ENCODE results near the gene BAZ2B.

DNA sequence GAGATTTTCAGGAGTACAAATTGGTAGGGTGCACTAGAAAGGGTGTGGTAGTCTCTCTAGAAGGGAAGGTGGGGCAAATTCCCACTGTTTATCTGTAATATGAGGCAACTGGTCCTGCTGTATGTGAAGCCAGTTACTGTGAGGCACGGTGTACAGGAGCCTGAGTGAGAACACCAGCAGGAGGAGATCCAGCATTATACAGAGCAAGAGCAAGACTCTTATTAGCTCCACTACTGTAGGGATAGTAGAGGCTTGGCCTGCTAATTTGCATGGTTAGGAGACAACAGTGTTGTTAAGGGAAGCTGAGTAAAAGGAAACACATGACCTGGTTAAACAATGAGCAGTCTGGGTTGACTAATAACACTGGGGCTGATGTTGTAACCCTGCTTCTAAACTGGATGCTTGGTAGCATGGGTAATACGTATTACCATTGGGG is 253.5 kb downstream of the BAZ2B start:
- TF ChIP-seq, protein P1, sequence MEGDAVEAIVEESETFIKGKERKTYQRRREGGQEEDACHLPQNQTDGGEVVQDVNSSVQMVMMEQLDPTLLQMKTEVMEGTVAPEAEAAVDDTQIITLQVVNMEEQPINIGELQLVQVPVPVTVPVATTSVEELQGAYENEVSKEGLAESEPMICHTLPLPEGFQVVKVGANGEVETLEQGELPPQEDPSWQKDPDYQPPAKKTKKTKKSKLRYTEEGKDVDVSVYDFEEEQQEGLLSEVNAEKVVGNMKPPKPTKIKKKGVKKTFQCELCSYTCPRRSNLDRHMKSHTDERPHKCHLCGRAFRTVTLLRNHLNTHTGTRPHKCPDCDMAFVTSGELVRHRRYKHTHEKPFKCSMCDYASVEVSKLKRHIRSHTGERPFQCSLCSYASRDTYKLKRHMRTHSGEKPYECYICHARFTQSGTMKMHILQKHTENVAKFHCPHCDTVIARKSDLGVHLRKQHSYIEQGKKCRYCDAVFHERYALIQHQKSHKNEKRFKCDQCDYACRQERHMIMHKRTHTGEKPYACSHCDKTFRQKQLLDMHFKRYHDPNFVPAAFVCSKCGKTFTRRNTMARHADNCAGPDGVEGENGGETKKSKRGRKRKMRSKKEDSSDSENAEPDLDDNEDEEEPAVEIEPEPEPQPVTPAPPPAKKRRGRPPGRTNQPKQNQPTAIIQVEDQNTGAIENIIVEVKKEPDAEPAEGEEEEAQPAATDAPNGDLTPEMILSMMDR (IDR thresholded peaks at IDR 0.05) = no peak
- no peak for TF ChIP-seq POLR2A (IDR thresholded peaks at IDR 0.05)

All from sigmoid colon (tissue), 3 donors.